SK-N-MC (cell line): Measurements from ENCODE around the gene MAP3K21.

Experiments used
- DNase-seq: peaks from one replicate; pipeline ENCODE4 v3.0.0-alpha.2; 2011; ENCODE audit warnings: low read depth, low spot score
- H3K27ac ChIP-seq: fragments of 200-600 bp; sonication (generic); 2 replicates; pipeline ENCODE4 v1.5.1; 2016; ENCODE audit warnings: mixed run types
- H3K36me3 ChIP-seq: fragments of 200-600 bp; sonication (generic); 2 replicates; pipeline ENCODE4 v1.6.1; 2017; ENCODE audit warnings: antibody characterized with exemption, low read length, mixed read lengths; ENCODE audit not compliant: insufficient read depth
- H3K4me3 ChIP-seq: fragments of 200-600 bp; sonication (generic); 2 replicates; pipeline ENCODE4 v1.5.1; 2016
- H3K9ac ChIP-seq: fragments of 200-600 bp; sonication (generic); 2 replicates; pipeline ENCODE4 v1.8.0; 2017; ENCODE audit warnings: mixed run types, mixed read lengths; ENCODE audit not compliant: insufficient read length
- H3K9me3 ChIP-seq: fragments of 200-600 bp; sonication (generic); 2 replicates; pipeline ENCODE4 v1.6.1; 2017; ENCODE audit warnings: low read depth, mild to moderate bottlenecking, antibody characterized with exemption, low read length, moderate library complexity, mixed read lengths
- POLR2AphosphoS5 ChIP-seq: IDR thresholded peaks from 2 replicates; pipeline ENCODE4 v1.6.1; 2012; ENCODE audit warnings: mild to moderate bottlenecking, low read depth, low read length, borderline replicate concordance

The MAP3K21 gene

GRCh38 chr1:233433436-233434210 lies 106.1 kb downstream of the MAP3K21 start:
- no peak overlapping the region for H3K9ac ChIP-seq
- DNase-seq: no peak
- H3K9me3 ChIP-seq: no peaks in the 10 kb centered on the region
- H3K27ac ChIP-seq: no peak overlapping the region
- TF ChIP-seq POLR2AphosphoS5: no peak
- H3K4me3 ChIP-seq: no peak overlapping the region
- no peaks in the 10 kb centered on the region for H3K36me3 ChIP-seq
